Glutamatergic neuron (in vitro differentiated cells): ENCODE results near the gene GNAS. TPM values are rescaled to one million over a fixed set of nuclear protein-coding genes. Genes with fewer than 3 reads are reported as not detected.

Experiments
- DNase-seq: peaks from one replicate; pipeline ENCODE4 v3.0.0; 2022
- H3K27ac Mint-ChIP-seq: one replicate; pipeline ENCODE4 v1.8.0; 2020; ENCODE audit warnings: mild to moderate bottlenecking, mixed read lengths, inconsistent platforms; ENCODE audit not compliant: unreplicated experiment
- H3K27me3 Mint-ChIP-seq: one replicate; pipeline ENCODE4 v1.8.0; 2020; ENCODE audit warnings: mild to moderate bottlenecking, moderate library complexity, mixed read lengths, inconsistent platforms; ENCODE audit not compliant: unreplicated experiment
- H3K36me3 Mint-ChIP-seq: one replicate; pipeline ENCODE4 v1.8.0; 2020; ENCODE audit warnings: mild to moderate bottlenecking, mixed read lengths, inconsistent platforms; ENCODE audit not compliant: unreplicated experiment
- H3K4me1 Mint-ChIP-seq: one replicate; pipeline ENCODE4 v1.8.0; 2020; ENCODE audit warnings: mild to moderate bottlenecking, low read depth, mixed read lengths, inconsistent platforms; ENCODE audit not compliant: unreplicated experiment
- H3K4me3 Mint-ChIP-seq: one replicate; pipeline ENCODE4 v1.8.0; 2020; ENCODE audit warnings: mild to moderate bottlenecking, mixed read lengths, inconsistent platforms; ENCODE audit not compliant: unreplicated experiment
- H3K9me3 Mint-ChIP-seq: one replicate; pipeline ENCODE4 v1.8.0; 2020; ENCODE audit warnings: mild to moderate bottlenecking, moderate library complexity, mixed read lengths, inconsistent platforms; ENCODE audit not compliant: unreplicated experiment
- total RNA-seq: library from RNA; stranded (reverse); fragmentation: NEBNext Ultra II Directional; extraction: Animal tissue kit (Norgen Biotek cat#: 25700); gene quantifications from one replicate; pipeline ENCODE4 v1.2.1, GENCODE V29; 2021; ENCODE audit not compliant: unreplicated experiment
- TF ChIP-seq, protein P1 (sequence below): fragments of 200-600 bp; sonication (generic); IDR thresholded peaks from one replicate; pipeline ENCODE4 v1.5.0; 2021; ENCODE audit not compliant: partially characterized antibody, unreplicated experiment

GNAS gene
- total RNA-seq, 1 donor from 2014 or later = 1,989 TPM

DNA sequence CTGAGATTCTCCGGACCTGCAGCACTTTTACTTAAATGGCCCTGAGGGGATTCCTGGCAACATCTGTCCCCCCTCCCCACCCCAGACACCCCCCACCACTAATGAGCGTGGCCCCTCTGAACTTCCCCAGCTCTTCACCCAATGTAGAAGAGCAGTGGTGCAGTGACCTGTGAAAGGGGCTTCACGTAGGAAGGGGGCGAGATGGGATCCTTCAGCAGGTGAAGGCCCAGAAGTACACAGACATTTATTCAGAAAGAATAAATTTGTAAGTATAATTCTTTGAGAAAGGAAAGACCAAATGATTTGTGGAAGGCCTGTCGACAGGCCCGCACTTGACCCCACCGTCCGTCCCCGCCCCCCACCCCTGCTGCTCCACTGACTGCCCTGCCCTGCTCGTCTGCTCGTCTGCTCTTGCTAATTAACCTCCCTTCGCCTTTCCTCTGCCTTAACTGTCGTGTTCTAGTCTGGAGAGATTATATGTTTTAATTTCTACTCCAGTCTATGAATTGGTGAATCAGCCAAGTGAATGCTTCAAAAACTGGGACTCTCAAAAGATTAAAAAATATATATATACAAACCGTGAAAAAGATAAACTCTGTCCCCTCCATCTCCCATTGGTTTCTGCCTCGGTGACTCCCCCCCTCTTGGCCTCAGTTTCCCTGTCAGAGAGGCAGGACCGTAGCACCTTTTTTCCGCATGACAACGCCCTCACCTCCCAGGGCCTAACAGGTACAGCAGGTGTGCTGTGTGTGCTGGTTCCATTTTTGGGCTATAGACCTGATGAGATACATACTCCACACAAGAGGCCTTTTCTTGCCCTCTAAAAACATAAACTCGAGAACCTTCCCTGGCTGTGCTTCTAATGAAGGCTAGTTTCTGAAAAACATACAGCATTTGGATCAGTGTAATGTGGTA, 49.2 kb downstream of the GNAS start:
- DNase-seq = peak; percentile 17
- H3K36me3 Mint-ChIP-seq = no peaks in the 10 kb centered on the region
- TF ChIP-seq, protein P1, sequence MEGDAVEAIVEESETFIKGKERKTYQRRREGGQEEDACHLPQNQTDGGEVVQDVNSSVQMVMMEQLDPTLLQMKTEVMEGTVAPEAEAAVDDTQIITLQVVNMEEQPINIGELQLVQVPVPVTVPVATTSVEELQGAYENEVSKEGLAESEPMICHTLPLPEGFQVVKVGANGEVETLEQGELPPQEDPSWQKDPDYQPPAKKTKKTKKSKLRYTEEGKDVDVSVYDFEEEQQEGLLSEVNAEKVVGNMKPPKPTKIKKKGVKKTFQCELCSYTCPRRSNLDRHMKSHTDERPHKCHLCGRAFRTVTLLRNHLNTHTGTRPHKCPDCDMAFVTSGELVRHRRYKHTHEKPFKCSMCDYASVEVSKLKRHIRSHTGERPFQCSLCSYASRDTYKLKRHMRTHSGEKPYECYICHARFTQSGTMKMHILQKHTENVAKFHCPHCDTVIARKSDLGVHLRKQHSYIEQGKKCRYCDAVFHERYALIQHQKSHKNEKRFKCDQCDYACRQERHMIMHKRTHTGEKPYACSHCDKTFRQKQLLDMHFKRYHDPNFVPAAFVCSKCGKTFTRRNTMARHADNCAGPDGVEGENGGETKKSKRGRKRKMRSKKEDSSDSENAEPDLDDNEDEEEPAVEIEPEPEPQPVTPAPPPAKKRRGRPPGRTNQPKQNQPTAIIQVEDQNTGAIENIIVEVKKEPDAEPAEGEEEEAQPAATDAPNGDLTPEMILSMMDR = no peak
- H3K4me3 Mint-ChIP-seq = peak overlapping the region; percentile 92
- H3K27me3 Mint-ChIP-seq = peaks cover 10% of the 10 kb centered on the region
- peaks cover 71% of the 10 kb centered on the region for H3K4me1 Mint-ChIP-seq
- H3K27ac Mint-ChIP-seq = peak overlapping the region; percentile 99
- peaks cover 21% of the 10 kb centered on the region for H3K9me3 Mint-ChIP-seq

DNA sequence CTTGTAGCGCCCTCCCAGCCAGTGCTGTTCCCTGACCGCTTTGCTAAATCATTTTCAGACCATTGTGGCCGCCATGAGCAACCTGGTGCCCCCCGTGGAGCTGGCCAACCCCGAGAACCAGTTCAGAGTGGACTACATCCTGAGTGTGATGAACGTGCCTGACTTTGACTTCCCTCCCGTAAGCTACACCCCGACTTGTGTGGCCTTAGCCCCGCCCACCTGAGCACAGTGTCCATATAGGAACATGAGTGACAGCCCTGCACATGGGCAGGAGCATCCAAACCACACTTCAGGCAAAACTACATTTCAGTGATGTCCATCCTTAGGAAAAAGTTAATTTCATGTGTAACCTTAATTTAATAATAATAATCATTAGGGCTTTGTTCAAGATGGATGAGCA, 51.1 kb downstream of the GNAS start:
- peaks cover 17% of the 10 kb centered on the region for H3K9me3 Mint-ChIP-seq
- peaks cover 71% of the 10 kb centered on the region for H3K4me1 Mint-ChIP-seq
- H3K27ac Mint-ChIP-seq = peak overlapping the region; percentile 74
- peaks cover 10% of the 10 kb centered on the region for H3K27me3 Mint-ChIP-seq
- peak overlapping the region; percentile 48 for H3K4me3 Mint-ChIP-seq
- TF ChIP-seq, protein P1 = no peak
- no peaks in the 10 kb centered on the region for H3K36me3 Mint-ChIP-seq
- DNase-seq = peak; percentile 22

DNA sequence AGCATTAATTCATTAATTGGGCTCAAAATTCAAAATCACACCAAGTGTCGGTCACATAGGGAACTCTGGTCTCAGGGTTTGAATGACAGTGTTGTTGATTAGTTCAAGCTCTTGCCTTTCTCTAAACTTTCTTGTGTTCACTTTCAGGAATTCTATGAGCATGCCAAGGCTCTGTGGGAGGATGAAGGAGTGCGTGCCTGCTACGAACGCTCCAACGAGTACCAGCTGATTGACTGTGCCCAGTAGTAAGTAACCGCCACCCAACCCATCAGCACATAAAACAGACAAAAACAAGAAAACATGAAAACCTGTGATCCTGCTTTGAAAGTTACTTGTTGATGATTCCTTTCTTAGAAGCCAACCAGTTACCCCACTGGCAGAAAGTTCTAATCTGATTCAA, 52.7 kb downstream of the GNAS start:
- Mint-ChIP-seq H3K4me3 (no peak overlapping the region), H3K27me3 (peaks cover 6% of the 10 kb centered on the region), H3K27ac (peak overlapping the region; percentile 22), H3K9me3 (peaks cover 10% of the 10 kb centered on the region), H3K36me3 (peaks cover 5% of the 10 kb centered on the region), H3K4me1 (peaks cover 60% of the 10 kb centered on the region)
- TF ChIP-seq, protein P1 = no peak
- DNase-seq = no peak

DNA sequence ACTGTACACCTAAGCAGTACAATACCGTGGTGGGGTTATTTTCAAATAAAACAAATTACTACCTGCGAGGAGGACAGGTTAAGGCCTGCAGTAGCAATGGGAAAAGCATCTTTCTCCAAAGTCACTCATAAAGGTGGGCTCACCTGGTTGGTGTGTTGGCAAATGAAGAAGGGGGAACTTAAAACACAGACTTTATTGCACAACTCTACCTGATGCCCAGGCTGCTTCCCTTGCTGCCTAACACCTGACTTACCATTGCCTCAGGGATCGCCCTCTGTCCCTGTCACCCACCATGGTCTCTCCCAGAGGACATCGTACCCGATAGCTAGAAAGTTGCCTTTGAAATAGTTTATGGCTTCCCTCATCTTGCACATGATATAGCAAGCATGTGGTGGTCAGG, 53.6 kb downstream of the GNAS start:
- TF ChIP-seq, protein P1 = no peak
- Mint-ChIP-seq H3K4me3 (no peak overlapping the region), H3K27ac (no peak overlapping the region), H3K4me1 (peaks cover 53% of the 10 kb centered on the region), H3K9me3 (peaks cover 10% of the 10 kb centered on the region), H3K36me3 (peaks cover 5% of the 10 kb centered on the region), H3K27me3 (peaks cover 2% of the 10 kb centered on the region)
- no peak for DNase-seq

DNA sequence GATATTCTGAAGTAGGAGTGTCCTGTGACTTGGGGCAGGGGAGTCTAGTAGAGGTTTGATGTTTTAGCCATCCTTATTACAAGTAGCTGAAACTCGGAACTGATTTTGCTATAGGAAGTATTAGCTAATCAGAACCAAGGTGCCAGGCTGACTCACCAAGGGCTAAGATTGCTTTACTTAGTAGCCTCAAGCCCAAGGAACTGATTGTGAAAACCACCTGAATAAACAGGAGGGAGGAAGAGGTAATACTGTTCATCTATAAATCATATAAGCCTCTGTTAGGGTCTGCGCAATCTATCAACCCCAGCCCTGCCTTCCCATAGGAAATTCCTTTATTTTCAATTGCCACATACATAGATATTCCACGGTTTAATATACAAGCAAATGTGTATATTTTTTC, 54.4 kb downstream of the GNAS start:
- Mint-ChIP-seq H3K4me1 (peaks cover 47% of the 10 kb centered on the region), H3K4me3 (peak overlapping the region; percentile 45), H3K27ac (peak overlapping the region; percentile 64), H3K9me3 (peaks cover 8% of the 10 kb centered on the region), H3K27me3 (no peaks in the 10 kb centered on the region), H3K36me3 (peaks cover 5% of the 10 kb centered on the region)
- TF ChIP-seq, protein P1 = no peak
- DNase-seq = no peak
